HG02885 (cell line): ENCODE results near the gene ADAMTS4.
"Not testable (repeated sequence)": the region's sequence is repeated elsewhere in the genome, so short reads cannot be mapped to it uniquely, and the experiment has no call there.

Experiments used
- ATAC-seq: cut with Tn5 transposase; IDR thresholded peaks from one replicate; pipeline ENCODE4 v1.9.1; 2021; ENCODE audit warnings: mild to moderate bottlenecking; ENCODE audit not compliant: unreplicated experiment, poor library complexity

ADAMTS4 gene

GRCh38 chr1:161198897-161199431, at the start of gene ADAMTS4:
Gene ADAMTS4 (minus strand): TSS chr1:161199054. CDS start chr1:161198627, 427 bp downstream.
- ATAC-seq = no peak

GRCh38 chr1:161244888-161245287, 46.0 kb upstream of the ADAMTS4 start:
- no peak for ATAC-seq

GRCh38 chr1:161242313-161242712, 43.5 kb upstream of the ADAMTS4 start:
- no peak for ATAC-seq

GRCh38 chr1:161241682-161242081, 42.8 kb upstream of the ADAMTS4 start:
- no peak for ATAC-seq

- no peak for ATAC-seq
These were observed 39.2 kb upstream of the ADAMTS4 start, which contains the start of gene NR1I3 for GRCh38 chr1:161238039-161238473. Gene NR1I3 (minus strand): TSS chr1:161238203. CDS start chr1:161236565, 1,638 bp downstream.

- no peak for ATAC-seq
These were observed 37.3 kb upstream of the ADAMTS4 start for GRCh38 chr1:161235957-161236775.

- ATAC-seq = no peak
These were observed 34.2 kb upstream of the ADAMTS4 start for GRCh38 chr1:161233102-161233501.

GRCh38 chr1:161230762-161231161, 31.9 kb upstream of the ADAMTS4 start:
- no peak for ATAC-seq

- no peak for ATAC-seq
These were observed 31.0 kb upstream of the ADAMTS4 start for GRCh38 chr1:161229896-161230295.

GRCh38 chr1:161228032-161228431, 29.2 kb upstream of the ADAMTS4 start:
- no peak for ATAC-seq

- ATAC-seq = peak; percentile 36
These were observed 28.5 kb upstream of the ADAMTS4 start for GRCh38 chr1:161227196-161227871.

GRCh38 chr1:161226759-161227158, 27.9 kb upstream of the ADAMTS4 start:
- no peak for ATAC-seq

GRCh38 chr1:161226320-161226711, 27.5 kb upstream of the ADAMTS4 start:
- no peak for ATAC-seq

- peak; percentile 96 for ATAC-seq
These were observed 26.9 kb upstream of the ADAMTS4 start, which contains the start of gene TOMM40L for GRCh38 chr1:161225534-161226319. Gene TOMM40L (plus strand): TSS chr1:161226060. CDS start chr1:161226490, 430 bp downstream.

GRCh38 chr1:161225178-161225533, 26.3 kb upstream of the ADAMTS4 start:
- ATAC-seq = no peak

GRCh38 chr1:161224695-161225087, 25.8 kb upstream of the ADAMTS4 start:
- not testable (repeated sequence) for ATAC-seq

GRCh38 chr1:161223805-161224694, 25.2 kb upstream of the ADAMTS4 start:
- ATAC-seq = no peak

GRCh38 chr1:161222175-161223019, 23.5 kb upstream of the ADAMTS4 start:
- ATAC-seq = no peak
